Sigmoid colon (tissue), 4 donors: ENCODE results near the gene SWT1.

Experiments
- EP300 ChIP-seq, 4 donors: sonication (generic); formaldehyde crosslinking; IDR thresholded peaks; one replicate each; pipeline ENCODE4 v1.6.1; 2017; ENCODE audit warnings: antibody characterized with exemption in 4 of 4
- POLR2A ChIP-seq, 2 donors: fragments of 450-650 bp; IDR thresholded peaks; one replicate each; pipeline ENCODE4 v1.6.1; 2016; ENCODE audit warnings: antibody characterized with exemption in 2 of 2, mild to moderate bottlenecking in 2 of 2, moderate library complexity in 2 of 2
- POLR2AphosphoS5 ChIP-seq, 4 donors: sonication (generic); formaldehyde crosslinking; IDR thresholded peaks; one replicate each; pipeline ENCODE4 v1.6.1; 2017; ENCODE audit warnings: antibody characterized with exemption in 4 of 4
- TF ChIP-seq, protein P1 (sequence below), 4 experiments: fragments of 450-650 bp in 3 of 4; fragments of 200-600 bp in 1 of 4; IDR thresholded peaks; one replicate each; pipeline ENCODE4 v1.5.1; 2016 to 2019; ENCODE audit warnings: antibody characterized with exemption in 4 of 4, mild to moderate bottlenecking in 3 of 4, moderate library complexity in 2 of 4

DNA sequence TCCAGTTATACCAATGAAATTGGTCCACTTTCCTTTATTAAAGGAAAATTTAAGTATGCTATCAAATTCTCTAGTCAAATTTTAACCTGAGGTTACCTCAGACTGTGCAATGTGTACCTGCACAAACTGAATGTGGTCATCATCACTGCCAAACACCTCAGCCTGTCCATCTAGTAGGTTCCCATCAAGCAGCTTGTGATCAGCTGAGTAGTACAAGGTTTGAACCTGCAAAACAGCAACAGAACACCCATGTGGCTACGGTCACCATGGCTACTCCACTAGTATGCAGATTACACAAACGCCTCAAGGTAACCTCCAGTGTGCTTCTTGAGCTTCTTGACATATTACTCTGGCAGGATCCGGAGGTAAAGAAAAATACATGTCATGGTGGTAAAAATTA lies 148.5 kb downstream of the SWT1 start:
- TF ChIP-seq, protein P1, sequence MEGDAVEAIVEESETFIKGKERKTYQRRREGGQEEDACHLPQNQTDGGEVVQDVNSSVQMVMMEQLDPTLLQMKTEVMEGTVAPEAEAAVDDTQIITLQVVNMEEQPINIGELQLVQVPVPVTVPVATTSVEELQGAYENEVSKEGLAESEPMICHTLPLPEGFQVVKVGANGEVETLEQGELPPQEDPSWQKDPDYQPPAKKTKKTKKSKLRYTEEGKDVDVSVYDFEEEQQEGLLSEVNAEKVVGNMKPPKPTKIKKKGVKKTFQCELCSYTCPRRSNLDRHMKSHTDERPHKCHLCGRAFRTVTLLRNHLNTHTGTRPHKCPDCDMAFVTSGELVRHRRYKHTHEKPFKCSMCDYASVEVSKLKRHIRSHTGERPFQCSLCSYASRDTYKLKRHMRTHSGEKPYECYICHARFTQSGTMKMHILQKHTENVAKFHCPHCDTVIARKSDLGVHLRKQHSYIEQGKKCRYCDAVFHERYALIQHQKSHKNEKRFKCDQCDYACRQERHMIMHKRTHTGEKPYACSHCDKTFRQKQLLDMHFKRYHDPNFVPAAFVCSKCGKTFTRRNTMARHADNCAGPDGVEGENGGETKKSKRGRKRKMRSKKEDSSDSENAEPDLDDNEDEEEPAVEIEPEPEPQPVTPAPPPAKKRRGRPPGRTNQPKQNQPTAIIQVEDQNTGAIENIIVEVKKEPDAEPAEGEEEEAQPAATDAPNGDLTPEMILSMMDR (IDR thresholded peaks at IDR 0.05), result no peak
- TF ChIP-seq POLR2A (IDR thresholded peaks at IDR 0.05) (no peak), POLR2AphosphoS5 (IDR thresholded peaks at IDR 0.05) (no peak), EP300 (IDR thresholded peaks at IDR 0.05) (no peak)
